HG03354 (cell line): ENCODE measurements around the gene NUBP1.
"Not testable (repeated sequence)": the region's sequence is repeated elsewhere in the genome, so short reads cannot be mapped to it uniquely, and the experiment has no call there.

ENCODE experiments used
- ATAC-seq: cut with Tn5 transposase; IDR thresholded peaks from one replicate; pipeline ENCODE4 v1.9.1; 2021; ENCODE audit warnings: mild to moderate bottlenecking; ENCODE audit not compliant: unreplicated experiment, poor library complexity, severe bottlenecking

NUBP1 gene

GRCh38 chr16:10745841-10746240 is 2.2 kb downstream of the NUBP1 start:
- ATAC-seq, result no peak

GRCh38 chr16:10750793-10751192 is 7.2 kb downstream of the NUBP1 start:
- no peak for ATAC-seq

GRCh38 chr16:10751291-10751697 is 7.7 kb downstream of the NUBP1 start:
- ATAC-seq, result no peak

- ATAC-seq, result peak; percentile 70
These were observed 9.3 kb downstream of the NUBP1 start for GRCh38 chr16:10752843-10753523.

GRCh38 chr16:10753670-10754069 is 10.0 kb downstream of the NUBP1 start:
- ATAC-seq, result no peak

- ATAC-seq, result no peak
These were observed 11.3 kb downstream of the NUBP1 start for GRCh38 chr16:10754941-10755340.

GRCh38 chr16:10756574-10756973 is 12.9 kb downstream of the NUBP1 start:
- ATAC-seq, result no peak

- no peak for ATAC-seq
These were observed 17.2 kb downstream of the NUBP1 start for GRCh38 chr16:10760858-10761257.

- ATAC-seq, result no peak
These were observed 17.7 kb downstream of the NUBP1 start for GRCh38 chr16:10761373-10761772.

- no peak for ATAC-seq
These were observed 18.8 kb downstream of the NUBP1 start for GRCh38 chr16:10762336-10763016.

- no peak for ATAC-seq
These were observed 19.8 kb downstream of the NUBP1 start for GRCh38 chr16:10763456-10763855.

GRCh38 chr16:10765772-10766171 is 22.1 kb downstream of the NUBP1 start:
- ATAC-seq, result peak; percentile 67

- ATAC-seq, result no peak
These were observed 23.5 kb downstream of the NUBP1 start for GRCh38 chr16:10767127-10767526.

GRCh38 chr16:10769381-10769780 is 25.7 kb downstream of the NUBP1 start:
- no peak for ATAC-seq

- no peak for ATAC-seq
These were observed 27.3 kb downstream of the NUBP1 start for GRCh38 chr16:10770907-10771306.

- ATAC-seq, result peak; percentile 82
These were observed 32.6 kb downstream of the NUBP1 start for GRCh38 chr16:10776280-10776679.

GRCh38 chr16:10776923-10777322 is 33.3 kb downstream of the NUBP1 start:
- not testable (repeated sequence) for ATAC-seq

- no peak for ATAC-seq
These were observed 33.7 kb downstream of the NUBP1 start for GRCh38 chr16:10777356-10777755.

GRCh38 chr16:10779908-10780307 is 36.3 kb downstream of the NUBP1 start:
- ATAC-seq, result not testable (repeated sequence)

GRCh38 chr16:10780628-10781027 is 37.0 kb downstream of the NUBP1 start:
- no peak for ATAC-seq

GRCh38 chr16:10782628-10783027 is 39.0 kb downstream of the NUBP1 start:
- ATAC-seq, result no peak
